HG03460 (cell line): ENCODE data around the gene PHB1.
"Not testable (repeated sequence)": the region's sequence is repeated elsewhere in the genome, so short reads cannot be mapped to it uniquely, and the experiment has no call there.

Experiments
- ATAC-seq: cut with Tn5 transposase; IDR thresholded peaks from one replicate; pipeline ENCODE4 v1.9.1; 2021; ENCODE audit not compliant: unreplicated experiment

Gene PHB1

GRCh38 chr17:49381793-49382192 lies 32.9 kb downstream of the PHB1 start:
- no peak for ATAC-seq

GRCh38 chr17:49381033-49381432 lies 33.6 kb downstream of the PHB1 start:
- ATAC-seq = no peak

GRCh38 chr17:49379926-49380325 lies 34.8 kb downstream of the PHB1 start:
- ATAC-seq = no peak

- no peak for ATAC-seq
Observed at GRCh38 chr17:49378311-49378710, 36.4 kb downstream of the PHB1 start.

- no peak for ATAC-seq
Observed at GRCh38 chr17:49375544-49375943, 39.1 kb downstream of the PHB1 start.

DNA sequence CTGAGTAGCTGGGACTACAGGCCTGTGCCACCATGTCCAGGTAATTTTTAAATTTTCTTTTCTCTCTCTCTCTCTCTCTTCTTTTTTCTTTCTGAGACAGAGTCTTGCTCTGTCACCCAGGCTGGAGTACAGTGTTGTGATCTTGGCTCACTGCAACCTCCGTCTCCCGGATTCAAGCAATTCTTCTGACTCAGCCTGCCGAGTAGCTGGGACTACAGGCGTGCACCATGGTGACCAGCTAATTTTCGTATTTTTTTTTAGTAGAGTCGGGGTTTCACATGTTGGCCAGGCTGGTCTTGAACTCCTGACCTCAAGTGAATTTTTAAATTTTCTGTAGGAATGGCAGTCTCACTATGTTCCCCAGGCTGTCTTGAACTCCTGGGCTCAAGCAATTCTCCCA lies 41.6 kb downstream of the PHB1 start:
- ATAC-seq = no peak

DNA sequence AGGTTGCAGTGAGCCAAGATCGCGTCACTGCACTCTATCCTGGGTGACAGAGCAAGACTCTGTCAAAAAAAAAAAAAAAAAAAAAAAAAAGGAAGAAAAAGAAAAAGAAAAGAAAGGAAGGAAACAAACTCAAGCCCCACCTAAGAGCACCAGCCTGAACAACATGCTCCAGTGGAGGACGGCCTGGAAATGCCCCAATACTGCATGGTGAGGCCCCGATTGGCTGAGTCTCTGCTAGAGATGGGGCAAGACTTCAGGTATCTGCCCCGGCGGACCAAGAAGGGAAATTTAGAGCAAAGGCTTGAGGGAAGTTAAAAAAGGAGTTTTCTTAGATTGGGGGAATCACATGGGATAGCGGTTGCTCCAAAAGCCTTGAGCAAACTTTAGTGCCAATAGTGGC lies 42.3 kb downstream of the PHB1 start:
- no peak for ATAC-seq

GRCh38 chr17:49370971-49371834 lies 43.5 kb downstream of the PHB1 start:
- no peak for ATAC-seq

DNA sequence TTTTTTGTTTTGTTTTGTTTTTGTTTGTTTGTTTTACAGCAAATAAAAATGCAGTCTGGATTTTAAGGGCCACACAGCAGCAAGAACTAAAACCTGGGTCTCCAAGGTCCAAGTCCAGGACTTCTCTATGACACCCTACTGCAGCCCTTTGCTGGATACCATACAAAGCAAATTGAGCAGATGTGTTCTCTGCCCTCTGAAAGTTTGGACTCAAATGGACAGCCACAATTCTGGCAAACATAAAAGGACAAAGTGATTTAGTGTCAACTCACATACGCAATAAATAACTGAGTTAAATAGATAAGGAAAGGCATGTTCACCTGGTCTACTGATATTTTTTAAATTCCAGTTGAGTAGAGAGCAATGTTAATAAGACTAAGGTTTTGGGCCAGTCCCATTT lies 44.9 kb downstream of the PHB1 start:
- ATAC-seq = no peak

GRCh38 chr17:49369089-49369488 lies 45.6 kb downstream of the PHB1 start:
- no peak for ATAC-seq

DNA sequence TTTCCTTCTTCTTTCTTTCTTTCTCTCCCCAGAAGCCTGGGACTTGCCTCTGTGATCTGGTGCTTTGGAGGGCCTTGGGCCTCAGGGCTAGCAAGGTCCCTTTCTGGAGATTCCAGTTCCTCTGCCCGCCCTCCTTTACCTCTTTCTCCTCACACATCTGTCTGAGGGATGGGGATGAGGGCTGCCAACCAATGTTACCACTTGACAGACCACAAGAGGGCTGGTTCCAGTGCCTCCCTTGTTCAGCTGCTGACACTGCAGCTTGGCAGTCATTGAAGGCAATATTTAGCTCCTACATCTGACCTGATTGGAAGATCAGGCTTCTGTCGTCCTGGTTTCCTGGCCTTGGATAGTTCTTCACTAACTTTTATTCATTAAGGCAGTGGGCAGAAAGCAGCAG lies 49.0 kb downstream of the PHB1 start:
- no peak for ATAC-seq

- ATAC-seq = not testable (repeated sequence)
Observed at GRCh38 chr17:49365126-49365525, 49.6 kb downstream of the PHB1 start.

DNA sequence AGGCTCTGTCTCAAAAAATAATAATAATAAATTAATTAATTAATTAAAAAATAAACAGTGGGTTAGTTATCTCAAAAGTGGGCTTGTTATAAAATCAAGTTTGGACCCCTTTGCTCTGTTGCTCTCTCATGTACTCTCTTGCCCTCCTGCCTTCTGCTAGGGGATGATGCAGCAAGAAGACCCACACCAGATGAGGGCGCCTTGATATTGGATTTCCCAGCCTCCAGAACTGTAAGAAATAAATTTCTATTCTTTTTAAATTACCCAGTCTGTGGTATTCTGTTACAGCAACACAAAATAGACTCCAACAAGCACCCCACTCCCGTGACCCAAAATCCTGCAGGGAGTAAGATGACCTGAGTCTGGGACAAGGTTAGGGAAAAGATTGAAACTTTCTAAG lies 50.6 kb downstream of the PHB1 start:
- ATAC-seq = no peak

- no peak for ATAC-seq
Observed at GRCh38 chr17:49363251-49363650, 51.4 kb downstream of the PHB1 start.

DNA sequence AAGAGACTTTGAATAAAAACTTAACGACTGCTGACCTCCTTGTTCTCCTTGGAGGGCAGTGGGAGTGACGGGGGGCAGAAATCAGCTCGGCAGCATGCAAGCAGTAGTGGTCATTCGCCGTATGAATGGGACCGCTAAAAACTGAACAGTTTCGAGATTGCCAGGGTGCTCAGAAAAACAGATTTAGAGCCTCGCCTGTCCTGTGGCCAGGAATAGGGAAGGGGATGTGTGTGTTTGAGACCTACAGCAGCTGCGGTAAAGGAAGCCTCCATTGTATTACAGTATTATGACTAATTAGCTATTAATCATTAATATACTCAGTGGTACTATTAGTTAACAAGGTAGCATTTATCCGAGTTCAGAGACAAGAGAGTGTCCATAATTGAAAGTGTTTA lies 52.0 kb downstream of the PHB1 start:
- no peak for ATAC-seq

GRCh38 chr17:49361902-49362722 lies 52.6 kb downstream of the PHB1 start, which contains the start of gene ZNF652:
TSS of gene ZNF652 (minus strand) at chr17:49362250. CDS start at chr17:49317725, 44,525 bp downstream.
- ATAC-seq = peak; percentile 54

DNA sequence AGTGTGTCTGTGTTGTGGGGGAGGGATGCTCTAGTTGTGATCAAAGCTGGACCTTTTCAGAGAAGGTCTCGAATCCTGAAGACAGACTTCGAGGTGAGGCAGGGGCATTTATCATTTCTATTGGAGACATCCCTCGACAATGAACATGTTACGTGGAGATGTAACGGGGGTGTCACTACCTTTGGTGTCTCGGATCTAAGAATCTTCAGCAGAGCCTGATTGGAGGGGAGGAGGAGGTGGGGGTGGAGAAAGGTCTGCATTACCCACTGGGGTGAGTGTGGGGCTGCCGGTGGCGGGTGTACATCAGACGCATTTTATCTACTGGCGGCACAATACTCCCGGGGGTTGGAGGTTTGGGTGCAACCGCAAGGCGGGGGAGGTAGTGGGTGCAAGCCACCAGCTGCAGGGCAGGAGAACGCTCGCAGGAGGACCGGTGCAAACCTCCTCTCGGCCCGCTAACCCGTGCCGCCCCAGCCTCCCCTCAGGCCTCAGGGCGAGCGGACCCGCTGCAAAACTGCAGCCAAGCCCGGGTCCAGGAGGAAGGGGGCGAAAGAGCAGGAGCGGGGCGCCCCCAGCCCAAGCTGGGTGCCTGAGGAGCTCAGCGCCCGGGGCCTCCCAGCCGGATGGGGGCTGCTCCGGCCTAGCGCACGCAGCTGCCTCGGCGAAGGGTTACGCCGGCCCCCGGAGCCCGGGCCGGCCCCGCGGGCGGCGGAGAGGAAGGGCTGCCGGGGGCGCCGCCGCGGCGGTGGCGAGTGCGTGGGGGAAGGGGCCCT lies 53.4 kb downstream of the PHB1 start:
- ATAC-seq = peak; percentile 33

GRCh38 chr17:49360796-49361128 lies 53.9 kb downstream of the PHB1 start:
- peak; percentile 10 for ATAC-seq

- ATAC-seq = no peak
Observed at GRCh38 chr17:49359990-49360795, 54.5 kb downstream of the PHB1 start.

- no peak for ATAC-seq
Observed at GRCh38 chr17:49358641-49359247, 55.9 kb downstream of the PHB1 start.
